ENCODE measurements around the gene MAN1C1.

MAN1C1 gene

GRCh38 chr1:25701030-25701785 lies 84.6 kb downstream of the MAN1C1 start:
- H3K27me3 ChIP-seq (ENCODE audit: control insufficient read depth, insufficient read depth, low read length) = no peaks in the 10 kb centered on the region
- no peak overlapping the region for H3K9ac ChIP-seq (ENCODE audit: low read length)
- no peaks in the 10 kb centered on the region for H3K9me3 ChIP-seq (ENCODE audit: control insufficient read depth, low read depth, low read length)
- no peaks in the 10 kb centered on the region for H3K36me3 ChIP-seq (ENCODE audit: control insufficient read depth, low read depth, low read length)
- H3K4me3 ChIP-seq (ENCODE audit: low read length) = no peak overlapping the region
- no peak overlapping the region for H3K27ac ChIP-seq (ENCODE audit: low read length)
- H3K4me1 ChIP-seq (ENCODE audit: control insufficient read depth, low read depth, low read length) = peaks cover 51% of the 10 kb centered on the region

GRCh38 chr1:25702101-25702775 lies 85.6 kb downstream of the MAN1C1 start:
- Histone ChIP-seq H3K4me1 (ENCODE audit: control insufficient read depth, low read depth, low read length) (peaks cover 61% of the 10 kb centered on the region), H3K9ac (ENCODE audit: low read length) (no peak overlapping the region), H3K4me3 (ENCODE audit: low read length) (no peak overlapping the region), H3K27me3 (ENCODE audit: control insufficient read depth, insufficient read depth, low read length) (no peaks in the 10 kb centered on the region), H3K27ac (ENCODE audit: low read length) (no peak overlapping the region), H3K9me3 (ENCODE audit: control insufficient read depth, low read depth, low read length) (no peaks in the 10 kb centered on the region), H3K36me3 (ENCODE audit: control insufficient read depth, low read depth, low read length) (no peaks in the 10 kb centered on the region)

- no peaks in the 10 kb centered on the region for H3K36me3 ChIP-seq (ENCODE audit: control insufficient read depth, low read depth, low read length)
- no peak overlapping the region for H3K9ac ChIP-seq (ENCODE audit: low read length)
- no peak overlapping the region for H3K4me3 ChIP-seq (ENCODE audit: low read length)
- no peaks in the 10 kb centered on the region for H3K9me3 ChIP-seq (ENCODE audit: control insufficient read depth, low read depth, low read length)
- H3K4me1 ChIP-seq (ENCODE audit: control insufficient read depth, low read depth, low read length) = peaks cover 61% of the 10 kb centered on the region
- H3K27ac ChIP-seq (ENCODE audit: low read length) = no peak overlapping the region
- no peaks in the 10 kb centered on the region for H3K27me3 ChIP-seq (ENCODE audit: control insufficient read depth, insufficient read depth, low read length)
Observed at GRCh38 chr1:25703041-25703440, 86.5 kb downstream of the MAN1C1 start.

- H3K4me3 ChIP-seq (ENCODE audit: low read length) = no peak overlapping the region
- H3K4me1 ChIP-seq (ENCODE audit: control insufficient read depth, low read depth, low read length) = peaks cover 66% of the 10 kb centered on the region
- no peaks in the 10 kb centered on the region for H3K27me3 ChIP-seq (ENCODE audit: control insufficient read depth, insufficient read depth, low read length)
- H3K9ac ChIP-seq (ENCODE audit: low read length) = no peak overlapping the region
- H3K27ac ChIP-seq (ENCODE audit: low read length) = no peak overlapping the region
- H3K9me3 ChIP-seq (ENCODE audit: control insufficient read depth, low read depth, low read length) = no peaks in the 10 kb centered on the region
- H3K36me3 ChIP-seq (ENCODE audit: control insufficient read depth, low read depth, low read length) = no peaks in the 10 kb centered on the region
Observed at GRCh38 chr1:25703671-25704266, 87.2 kb downstream of the MAN1C1 start.

- H3K9me3 ChIP-seq (ENCODE audit: control insufficient read depth, low read depth, low read length) = no peaks in the 10 kb centered on the region
- H3K27ac ChIP-seq (ENCODE audit: low read length) = no peak overlapping the region
- H3K27me3 ChIP-seq (ENCODE audit: control insufficient read depth, insufficient read depth, low read length) = no peaks in the 10 kb centered on the region
- H3K9ac ChIP-seq (ENCODE audit: low read length) = no peak overlapping the region
- H3K4me3 ChIP-seq (ENCODE audit: low read length) = no peak overlapping the region
- peaks cover 71% of the 10 kb centered on the region for H3K4me1 ChIP-seq (ENCODE audit: control insufficient read depth, low read depth, low read length)
- no peaks in the 10 kb centered on the region for H3K36me3 ChIP-seq (ENCODE audit: control insufficient read depth, low read depth, low read length)
Observed at GRCh38 chr1:25704267-25704691, 87.7 kb downstream of the MAN1C1 start.

GRCh38 chr1:25705699-25706098 lies 89.1 kb downstream of the MAN1C1 start:
- Histone ChIP-seq H3K9ac (ENCODE audit: low read length) (no peak overlapping the region), H3K4me3 (ENCODE audit: low read length) (no peak overlapping the region), H3K27ac (ENCODE audit: low read length) (no peak overlapping the region), H3K27me3 (ENCODE audit: control insufficient read depth, insufficient read depth, low read length) (no peaks in the 10 kb centered on the region), H3K9me3 (ENCODE audit: control insufficient read depth, low read depth, low read length) (no peaks in the 10 kb centered on the region), H3K36me3 (ENCODE audit: control insufficient read depth, low read depth, low read length) (no peaks in the 10 kb centered on the region), H3K4me1 (ENCODE audit: control insufficient read depth, low read depth, low read length) (peaks cover 58% of the 10 kb centered on the region)

GRCh38 chr1:25706146-25707089 lies 89.8 kb downstream of the MAN1C1 start:
- H3K9ac ChIP-seq (ENCODE audit: low read length) = no peak overlapping the region

GRCh38 chr1:25707280-25708016 lies 90.9 kb downstream of the MAN1C1 start:
- Histone ChIP-seq H3K27me3 (ENCODE audit: control insufficient read depth, insufficient read depth, low read length) (no peaks in the 10 kb centered on the region), H3K4me3 (ENCODE audit: low read length) (peak overlapping the region; percentile 19), H3K9me3 (ENCODE audit: control insufficient read depth, low read depth, low read length) (no peaks in the 10 kb centered on the region), H3K4me1 (ENCODE audit: control insufficient read depth, low read depth, low read length) (peaks cover 46% of the 10 kb centered on the region), H3K36me3 (ENCODE audit: control insufficient read depth, low read depth, low read length) (no peaks in the 10 kb centered on the region), H3K27ac (ENCODE audit: low read length) (peak overlapping the region; percentile 36), H3K9ac (ENCODE audit: low read length) (peak overlapping the region; percentile 24)

More at GRCh38 chr1:25706146-25707089, 89.8 kb downstream of the MAN1C1 start:
- H3K4me1 ChIP-seq (ENCODE audit: control insufficient read depth, low read depth, low read length) = peaks cover 51% of the 10 kb centered on the region
- H3K36me3 ChIP-seq (ENCODE audit: control insufficient read depth, low read depth, low read length) = no peaks in the 10 kb centered on the region
- no peaks in the 10 kb centered on the region for H3K27me3 ChIP-seq (ENCODE audit: control insufficient read depth, insufficient read depth, low read length)
- peak overlapping the region; percentile 36 for H3K27ac ChIP-seq (ENCODE audit: low read length)
- peak overlapping the region; percentile 19 for H3K4me3 ChIP-seq (ENCODE audit: low read length)
- no peaks in the 10 kb centered on the region for H3K9me3 ChIP-seq (ENCODE audit: control insufficient read depth, low read depth, low read length)

GRCh38 chr1:25710583-25711347 lies 94.2 kb downstream of the MAN1C1 start:
- no peaks in the 10 kb centered on the region for H3K36me3 ChIP-seq (ENCODE audit: control insufficient read depth, low read depth, low read length)
- H3K27me3 ChIP-seq (ENCODE audit: control insufficient read depth, insufficient read depth, low read length) = no peaks in the 10 kb centered on the region
- H3K4me1 ChIP-seq (ENCODE audit: control insufficient read depth, low read depth, low read length) = peaks cover 34% of the 10 kb centered on the region
- no peaks in the 10 kb centered on the region for H3K9me3 ChIP-seq (ENCODE audit: control insufficient read depth, low read depth, low read length)
- no peak overlapping the region for H3K27ac ChIP-seq (ENCODE audit: low read length)
- H3K9ac ChIP-seq (ENCODE audit: low read length) = no peak overlapping the region
- H3K4me3 ChIP-seq (ENCODE audit: low read length) = no peak overlapping the region

GRCh38 chr1:25711555-25712298 lies 95.1 kb downstream of the MAN1C1 start:
- H3K9ac ChIP-seq (ENCODE audit: low read length) = no peak overlapping the region
- no peak overlapping the region for H3K4me3 ChIP-seq (ENCODE audit: low read length)
- H3K9me3 ChIP-seq (ENCODE audit: control insufficient read depth, low read depth, low read length) = no peaks in the 10 kb centered on the region
- H3K36me3 ChIP-seq (ENCODE audit: control insufficient read depth, low read depth, low read length) = no peaks in the 10 kb centered on the region
- no peak overlapping the region for H3K27ac ChIP-seq (ENCODE audit: low read length)
- H3K4me1 ChIP-seq (ENCODE audit: control insufficient read depth, low read depth, low read length) = peaks cover 26% of the 10 kb centered on the region
- H3K27me3 ChIP-seq (ENCODE audit: control insufficient read depth, insufficient read depth, low read length) = no peaks in the 10 kb centered on the region
